ENCODE measurements around the gene SLC6A2. TPM values are rescaled to one million over a fixed set of nuclear protein-coding genes. Genes with fewer than 3 reads are reported as not detected.

SLC6A2 gene
- total RNA-seq, 1 donor from 2014 or later, result not detected

GRCh38 chr16:55630774-55631173 lies 25.0 kb upstream of the SLC6A2 start:
- DNase-seq (no peak), ATAC-seq (no peak)
- TF ChIP-seq CTCF (IDR thresholded peaks at IDR 0.05), result no peak
- no peaks in the 10 kb centered on the region for H3K36me3 ChIP-seq
- H3K4me1 ChIP-seq, result no peaks in the 10 kb centered on the region
- no peak overlapping the region for H3K27ac ChIP-seq
- no peak overlapping the region for H3K4me3 ChIP-seq
- H3K9me3 ChIP-seq, result no peaks in the 10 kb centered on the region
- intact Hi-C loops (cut with DNase I), result no loop called here
- no peaks in the 10 kb centered on the region for H3K27me3 ChIP-seq

- DNase-seq, result no peak
- intact Hi-C loops (cut with DNase I), result no loop called here
- no peaks in the 10 kb centered on the region for H3K4me1 ChIP-seq
- TF ChIP-seq CTCF (IDR thresholded peaks at IDR 0.05), result no peak
- H3K36me3 ChIP-seq, result no peaks in the 10 kb centered on the region
- H3K4me3 ChIP-seq, result no peak overlapping the region
- no peaks in the 10 kb centered on the region for H3K9me3 ChIP-seq
- H3K27me3 ChIP-seq, result no peaks in the 10 kb centered on the region
- no peak overlapping the region for H3K27ac ChIP-seq
- ATAC-seq, result no peak
These were observed 23.5 kb upstream of the SLC6A2 start for GRCh38 chr16:55632259-55632658.

- intact Hi-C loops (cut with DNase I), result no loop called here
- TF ChIP-seq CTCF (IDR thresholded peaks at IDR 0.05), result no peak
- Histone ChIP-seq H3K4me1 (no peaks in the 10 kb centered on the region), H3K27me3 (peaks cover 4% of the 10 kb centered on the region), H3K36me3 (no peaks in the 10 kb centered on the region), H3K27ac (no peak overlapping the region), H3K4me3 (no peak overlapping the region), H3K9me3 (no peaks in the 10 kb centered on the region)
- ATAC-seq (no peak), DNase-seq (no peak)
These were observed 21.6 kb upstream of the SLC6A2 start for GRCh38 chr16:55634193-55634592.

DNA sequence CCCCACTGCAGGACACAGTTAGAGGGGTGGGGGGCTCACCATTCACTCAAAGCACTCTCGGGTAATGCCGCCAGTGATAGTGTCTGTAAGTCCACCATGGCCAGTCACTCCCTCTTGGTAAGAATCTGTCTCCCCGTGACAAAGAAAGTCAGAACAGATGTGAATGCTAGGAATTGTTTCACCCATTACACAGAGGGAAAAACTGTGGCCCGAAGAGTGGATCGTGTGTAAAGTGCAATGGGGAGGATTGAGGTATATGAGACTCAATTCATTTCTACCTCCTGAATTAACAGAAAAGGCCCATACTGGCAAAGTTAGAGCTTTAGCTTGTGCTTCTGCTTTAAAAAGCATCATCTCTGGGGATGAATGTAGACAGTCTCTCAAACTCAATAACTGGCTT lies 17.5 kb upstream of the SLC6A2 start:
- intact Hi-C loops (cut with DNase I), result no loop called here
- ATAC-seq, result no peak
- TF ChIP-seq CTCF (IDR thresholded peaks at IDR 0.05), result no peak

GRCh38 chr16:55640701-55641327 lies 15.0 kb upstream of the SLC6A2 start:
- no peak for TF ChIP-seq CTCF (IDR thresholded peaks at IDR 0.05)
- Histone ChIP-seq H3K4me1 (no peaks in the 10 kb centered on the region), H3K27me3 (peaks cover 4% of the 10 kb centered on the region), H3K4me3 (no peak overlapping the region), H3K36me3 (no peaks in the 10 kb centered on the region), H3K27ac (no peak overlapping the region), H3K9me3 (no peaks in the 10 kb centered on the region)
- DNase-seq (no peak), ATAC-seq (no peak)
- intact Hi-C loops (cut with DNase I), result no loop called here

More for the DNA sequence above, 17.5 kb upstream of the SLC6A2 start:
- no peaks in the 10 kb centered on the region for H3K4me1 ChIP-seq
- no peaks in the 10 kb centered on the region for H3K36me3 ChIP-seq
- no peak for DNase-seq
- no peak overlapping the region for H3K4me3 ChIP-seq
- peaks cover 4% of the 10 kb centered on the region for H3K27me3 ChIP-seq
- H3K27ac ChIP-seq, result no peak overlapping the region
- H3K9me3 ChIP-seq, result no peaks in the 10 kb centered on the region
